ENCODE data around the gene SDHAF4.
"Not testable (repeated sequence)": the region's sequence is repeated elsewhere in the genome, so short reads cannot be mapped to it uniquely, and the experiment has no call there.

The SDHAF4 gene

GRCh38 chr6:70593118-70593486, 26.4 kb downstream of the SDHAF4 start:
- no peak for DNase-seq

- no peak for DNase-seq
These were observed 32.5 kb downstream of the SDHAF4 start for GRCh38 chr6:70599187-70599586.

DNA sequence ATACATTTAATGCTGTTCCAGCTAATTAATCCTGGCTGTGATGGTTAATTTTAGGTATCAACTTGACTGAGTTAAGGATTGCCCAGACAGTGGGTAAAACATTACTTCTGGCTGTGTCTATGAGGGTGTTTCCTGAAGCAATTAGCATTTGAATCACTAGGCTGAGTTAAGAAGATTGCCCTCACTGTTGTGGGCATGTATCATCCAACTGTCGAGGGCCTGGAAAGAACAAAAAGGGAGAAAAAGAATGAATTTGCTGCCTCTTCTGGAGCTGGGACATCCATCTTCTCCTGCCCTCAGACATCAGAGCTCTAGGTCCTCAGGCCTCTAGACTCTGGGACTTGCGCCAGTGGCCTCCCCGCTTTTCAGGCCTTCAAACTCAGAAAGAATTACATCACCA, 34.3 kb downstream of the SDHAF4 start:
- no peak for DNase-seq

GRCh38 chr6:70604254-70604653, 37.5 kb downstream of the SDHAF4 start:
- no peak for DNase-seq

GRCh38 chr6:70607371-70607770, 40.6 kb downstream of the SDHAF4 start:
- not testable (repeated sequence) for DNase-seq

- DNase-seq = not testable (repeated sequence)
These were observed 42.5 kb downstream of the SDHAF4 start for GRCh38 chr6:70609181-70609580.

DNA sequence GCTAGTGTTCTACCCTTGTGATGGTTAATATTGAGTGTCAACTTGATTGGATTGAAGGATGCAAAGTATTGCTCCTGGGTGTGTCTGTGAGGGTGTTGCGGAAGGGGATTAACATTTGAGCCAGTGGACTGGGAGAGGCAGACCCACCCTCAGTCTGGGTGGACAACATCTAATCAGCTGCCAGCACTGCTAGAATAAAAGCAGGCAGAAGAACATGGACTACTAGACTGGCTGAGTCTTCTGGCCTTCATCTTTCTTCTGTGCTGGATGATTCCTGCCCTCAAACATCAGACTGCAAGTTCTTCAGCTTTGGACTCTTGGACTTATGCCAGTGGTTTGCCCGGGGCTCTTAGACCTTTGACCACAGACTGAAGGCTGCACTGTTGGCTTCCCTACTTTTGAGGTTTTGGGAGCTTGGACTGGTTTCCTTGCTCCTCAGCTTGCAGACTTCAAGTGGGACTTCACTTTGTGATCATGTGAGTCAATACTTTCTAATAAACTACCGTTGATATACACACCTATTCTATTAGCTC, 50.1 kb downstream of the SDHAF4 start:
- DNase-seq = no peak

DNA sequence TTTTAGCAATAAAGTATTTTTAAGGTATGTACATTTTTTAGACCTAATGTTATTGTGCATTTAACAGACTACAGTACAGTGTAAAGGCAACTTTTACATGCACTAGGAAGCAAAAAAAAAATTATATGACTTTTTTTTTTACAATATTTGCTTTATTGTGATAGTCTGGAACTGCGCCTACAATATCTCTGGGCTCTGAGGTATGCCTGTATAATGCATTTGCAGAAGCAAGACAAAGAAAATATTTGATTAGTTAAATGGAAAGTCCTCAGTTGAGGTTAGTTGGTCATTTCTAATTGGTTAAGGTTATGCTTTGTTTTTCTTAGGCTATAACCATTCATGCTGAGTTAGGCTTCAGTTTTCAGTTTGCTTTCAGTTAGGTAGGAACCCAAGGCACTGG, 54.0 kb downstream of the SDHAF4 start:
- DNase-seq = no peak

DNA sequence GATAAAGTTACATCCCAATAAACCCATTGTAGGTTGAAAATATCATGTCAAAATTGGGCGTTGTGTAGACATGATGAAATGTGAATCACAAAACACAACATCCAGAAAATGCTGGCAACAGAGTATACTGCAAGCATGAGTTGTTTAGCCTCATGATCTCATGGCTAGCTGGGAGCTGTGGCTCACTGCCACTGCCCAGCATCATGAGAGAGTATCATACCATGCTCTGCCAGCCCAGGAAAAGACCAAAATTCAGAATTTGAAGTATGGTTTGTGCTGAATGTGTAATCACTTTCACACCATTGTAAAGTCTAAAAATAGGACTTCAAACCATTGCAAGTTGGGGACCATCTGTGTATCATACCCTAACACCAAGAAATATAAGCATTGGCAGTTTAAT, 55.7 kb downstream of the SDHAF4 start:
- no peak for DNase-seq

DNA sequence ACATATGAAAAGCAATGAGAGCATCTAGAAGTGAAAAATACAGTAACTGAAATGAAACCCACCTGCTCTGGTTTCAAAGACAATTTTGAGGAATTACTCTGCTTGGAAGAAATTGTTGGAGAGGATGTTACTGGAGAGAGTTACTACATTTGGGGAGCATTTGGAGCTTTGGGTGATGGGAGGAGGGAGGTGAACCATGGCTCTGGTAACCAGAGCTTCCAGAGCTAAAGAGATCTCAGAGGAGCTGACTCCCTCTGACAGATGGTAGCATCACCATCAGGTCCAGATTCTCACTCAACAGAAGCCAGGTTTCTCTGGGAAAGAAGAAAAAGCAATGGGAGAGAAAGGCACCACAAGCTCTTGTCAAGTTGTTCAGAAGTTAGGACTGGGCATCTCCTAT, 58.7 kb downstream of the SDHAF4 start:
- peak; percentile 23 for DNase-seq

DNA sequence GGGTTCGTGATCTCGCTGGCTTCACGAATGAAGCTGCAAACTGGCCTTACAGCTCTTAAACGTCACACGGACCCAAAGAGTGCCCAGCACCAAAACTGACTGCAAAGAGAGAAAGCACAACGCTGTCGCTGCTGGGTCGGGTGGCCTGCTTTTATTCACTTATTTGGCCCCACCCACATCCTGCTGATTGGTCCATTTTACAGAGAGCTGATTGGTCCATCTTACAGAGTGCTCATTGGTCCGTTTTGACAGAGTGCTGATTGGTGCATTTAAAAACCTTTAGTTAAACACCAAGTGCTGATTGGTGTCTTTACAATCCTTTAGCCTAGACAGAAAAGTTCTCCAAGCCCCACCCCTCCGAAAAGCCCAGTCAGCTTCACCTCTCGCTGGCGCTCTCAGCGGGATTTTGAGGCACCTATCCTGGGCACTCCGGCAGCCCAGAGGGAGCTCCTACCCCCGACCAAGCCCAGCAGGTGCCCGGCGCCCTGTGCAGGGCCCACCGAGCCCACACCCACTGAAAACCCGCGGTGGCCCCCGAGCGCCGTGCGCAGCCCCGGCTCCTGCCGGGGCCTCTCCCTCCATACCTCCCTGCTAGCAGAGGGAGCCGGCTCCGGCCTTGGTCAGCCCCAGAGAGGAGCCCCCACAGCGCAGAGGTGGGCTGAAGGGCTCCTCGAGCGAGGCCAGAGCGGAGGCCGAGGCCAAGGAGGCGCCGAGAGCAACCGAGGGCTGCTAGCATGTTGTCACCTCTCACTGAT, 60.9 kb downstream of the SDHAF4 start:
- DNase-seq = no peak

- DNase-seq = no peak
These were observed 63.2 kb downstream of the SDHAF4 start for GRCh38 chr6:70629929-70630328.

GRCh38 chr6:70633870-70634269, 67.1 kb downstream of the SDHAF4 start:
- no peak for DNase-seq

DNA sequence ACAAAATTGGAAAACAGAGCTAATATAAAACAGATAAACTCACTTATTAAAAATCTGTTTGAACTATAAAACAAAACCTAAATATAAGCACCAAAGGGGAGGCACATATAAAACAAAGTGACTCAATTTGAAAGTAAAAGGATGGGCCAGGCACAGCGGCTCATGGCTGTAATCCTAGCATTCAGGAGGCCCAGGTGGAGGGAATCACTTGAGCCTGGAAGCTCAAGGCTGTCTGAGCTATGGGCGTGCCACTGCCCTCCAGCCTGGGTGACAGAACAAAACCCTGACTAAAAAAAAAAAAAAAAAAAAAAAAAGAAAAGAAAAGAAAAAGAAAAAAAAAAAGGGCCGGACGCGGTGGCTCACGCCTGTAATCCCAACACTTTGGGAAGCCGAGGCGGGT, 69.9 kb downstream of the SDHAF4 start:
- DNase-seq = no peak

DNA sequence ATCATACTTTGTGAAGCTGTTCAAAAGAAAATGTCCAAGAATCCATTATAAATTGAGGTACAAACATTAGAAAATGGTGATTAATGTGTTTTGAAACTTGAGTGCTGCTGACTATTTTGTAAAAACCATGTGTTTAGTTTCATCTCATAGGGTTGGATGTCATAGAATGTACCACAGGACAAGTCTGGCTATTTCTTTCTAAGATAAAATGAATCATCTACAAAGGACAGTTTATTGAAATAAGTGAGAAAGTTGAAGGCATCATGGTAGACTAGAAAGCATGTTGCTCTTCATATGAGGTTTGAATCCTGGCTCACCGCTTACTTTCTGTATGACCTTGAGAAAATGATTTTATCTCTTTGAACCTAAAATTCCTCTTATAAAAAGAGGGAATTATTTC, 71.7 kb downstream of the SDHAF4 start:
- no peak for DNase-seq
